Uterus (tissue), 4 donors: Measurements from ENCODE around the gene INHA. TPM values are rescaled to one million over a fixed set of nuclear protein-coding genes. Genes with fewer than 3 reads are reported as not detected.

Experiments used
- DNase-seq, 2 donors: peaks; one replicate each; pipeline ENCODE4 v3.0.0-alpha.2; 2019 to 2020
- H3K27ac ChIP-seq, 2 donors: fragments of 200-600 bp; sonication (generic); 1 replicate in 1 of 2; 2 replicates in 1 of 2; pipeline ENCODE4 v1.5.1; 2016 to 2018
- H3K27me3 ChIP-seq, 2 donors: fragments of 200-600 bp; sonication (generic); one replicate each; pipeline ENCODE4 v1.5.1; 2018 to 2019; ENCODE audit warnings: control low read depth in 1 of 2
- H3K36me3 ChIP-seq, 2 donors: fragments of 200-600 bp; sonication (generic); one replicate each; pipeline ENCODE4 v1.5.1; 2019; ENCODE audit warnings: control low read depth in 1 of 2
- H3K4me1 ChIP-seq, 2 donors: fragments of 200-600 bp; sonication (generic); one replicate each; pipeline ENCODE4 v1.5.1; 2018 to 2019; ENCODE audit warnings: control low read depth in 1 of 2
- H3K4me3 ChIP-seq, 2 donors: fragments of 200-600 bp; sonication (generic); 1 replicate in 1 of 2; 2 replicates in 1 of 2; pipeline ENCODE4 v1.5.1; 2018 to 2019; ENCODE audit warnings: mild to moderate bottlenecking in 1 of 2
- H3K9me3 ChIP-seq, 2 donors: fragments of 200-600 bp; sonication (generic); one replicate each; pipeline ENCODE4 v1.5.1; 2019; ENCODE audit warnings: control low read depth in 1 of 2
- CTCF ChIP-seq, 4 experiments: fragments of 200-600 bp in 2 of 4; fragments of 450-650 bp in 2 of 4; sonication (generic) in 2 of 4; IDR thresholded peaks; one replicate each; pipeline ENCODE4 v1.5.1; 2016 to 2019; ENCODE audit warnings: antibody characterized with exemption in 4 of 4, mild to moderate bottlenecking in 2 of 4, moderate library complexity in 1 of 4
- POLR2A ChIP-seq, 2 donors: fragments of 450-650 bp; IDR thresholded peaks; one replicate each; pipeline ENCODE4 v1.6.1; 2016; ENCODE audit warnings: antibody characterized with exemption in 2 of 2, mild to moderate bottlenecking in 1 of 2, moderate library complexity in 1 of 2
- intact Hi-C: fragments of 100-400 bp; cut with DNase I; formaldehyde crosslinking; loops from one replicate; pipeline ENCODE4 v1.15.1; 2023; ENCODE audit warnings: low total_unique reads
- total RNA-seq, 4 donors: library from RNA; depleted of rRNA in 3 of 4; stranded (reverse); fragments of >200 nt in 3 of 4; gene quantifications; one replicate each; pipeline versions ENCODE4 v1.1.0 to v1.2.4, GENCODE V29; 2014 to 2023
- donor health status: DM: yes; HTN: yes; CAD: no.

INHA gene
- total RNA-seq, 4 donors from 2014 or later: 2.4 TPM; not detected in 3

GRCh38 chr2:219616550-219616949, 44.4 kb downstream of the INHA start:
- TF ChIP-seq CTCF (IDR thresholded peaks at IDR 0.05) (no peak), POLR2A (IDR thresholded peaks at IDR 0.05) (no peak)
- intact Hi-C loops: no loop called here
- H3K9me3 ChIP-seq: no peaks in the 10 kb centered on the region
- no peaks in the 10 kb centered on the region for H3K36me3 ChIP-seq
- H3K4me1 ChIP-seq: no peaks in the 10 kb centered on the region
- DNase-seq: no peak
- no peak overlapping the region for H3K27ac ChIP-seq
- H3K4me3 ChIP-seq: no peak overlapping the region
- H3K27me3 ChIP-seq: no peaks in the 10 kb centered on the region

GRCh38 chr2:219618733-219619122, 46.6 kb downstream of the INHA start:
- no peak for TF ChIP-seq CTCF (IDR thresholded peaks at IDR 0.05)
- TF ChIP-seq POLR2A (IDR thresholded peaks at IDR 0.05): no peak
- H3K4me1 ChIP-seq: no peaks in the 10 kb centered on the region
- no peaks in the 10 kb centered on the region for H3K9me3 ChIP-seq
- H3K36me3 ChIP-seq: no peaks in the 10 kb centered on the region
- no peaks in the 10 kb centered on the region for H3K27me3 ChIP-seq
- H3K27ac ChIP-seq: no peak overlapping the region
- no peak overlapping the region for H3K4me3 ChIP-seq
- no peak for DNase-seq
- intact Hi-C loops: no loop called here

- H3K27ac ChIP-seq: no peak overlapping the region
- no peaks in the 10 kb centered on the region for H3K9me3 ChIP-seq
- DNase-seq: no peak
- H3K36me3 ChIP-seq: no peaks in the 10 kb centered on the region
- H3K4me3 ChIP-seq: no peak overlapping the region
- TF ChIP-seq POLR2A (IDR thresholded peaks at IDR 0.05): no peak
- TF ChIP-seq CTCF (IDR thresholded peaks at IDR 0.05): no peak
- no peaks in the 10 kb centered on the region for H3K27me3 ChIP-seq
- intact Hi-C loops: no loop called here
- H3K4me1 ChIP-seq: no peaks in the 10 kb centered on the region
These were observed 47.1 kb downstream of the INHA start for GRCh38 chr2:219619235-219619634.

GRCh38 chr2:219620546-219620945, 48.4 kb downstream of the INHA start:
- Histone ChIP-seq H3K4me3 (no peak overlapping the region), H3K4me1 (no peaks in the 10 kb centered on the region), H3K9me3 (no peaks in the 10 kb centered on the region), H3K27me3 (no peaks in the 10 kb centered on the region), H3K27ac (no peak overlapping the region), H3K36me3 (no peaks in the 10 kb centered on the region)
- TF ChIP-seq POLR2A (IDR thresholded peaks at IDR 0.05) (no peak), CTCF (IDR thresholded peaks at IDR 0.05) (no peak)
- DNase-seq: no peak
- intact Hi-C loops: no loop called here

GRCh38 chr2:219621935-219622334, 49.8 kb downstream of the INHA start:
- Histone ChIP-seq H3K4me3 (no peak overlapping the region), H3K27me3 (no peaks in the 10 kb centered on the region), H3K4me1 (no peaks in the 10 kb centered on the region), H3K36me3 (no peaks in the 10 kb centered on the region), H3K27ac (no peak overlapping the region), H3K9me3 (no peaks in the 10 kb centered on the region)
- intact Hi-C loops: no loop called here
- TF ChIP-seq POLR2A (IDR thresholded peaks at IDR 0.05) (no peak), CTCF (IDR thresholded peaks at IDR 0.05) (no peak)
- no peak for DNase-seq
